HEK293 (cell line): ENCODE data around the gene TASP1.

Experiments used
- BCL11A ChIP-seq: fragments of 450-650 bp; formaldehyde crosslinking; IDR thresholded peaks from 2 replicates; pipeline ENCODE4 v1.5.1; 2016; ENCODE audit warnings: low read depth, missing biosample characterization, missing genetic modification characterization
- GLI4 ChIP-seq: fragments of 450-650 bp; formaldehyde crosslinking; IDR thresholded peaks from 2 replicates; pipeline ENCODE4 v1.5.1; 2016; ENCODE audit warnings: missing biosample characterization, missing genetic modification characterization
- RBAK ChIP-seq: fragments of 450-650 bp; formaldehyde crosslinking; IDR thresholded peaks from 2 replicates; pipeline ENCODE4 v1.5.1; 2016; ENCODE audit warnings: missing biosample characterization, missing genetic modification characterization
- SCRT2 ChIP-seq: fragments of 450-650 bp; formaldehyde crosslinking; IDR thresholded peaks from 2 replicates; pipeline ENCODE4 v1.5.1; 2016; ENCODE audit warnings: missing biosample characterization, missing genetic modification characterization
- TCF7L2 ChIP-seq: IDR thresholded peaks from 2 replicates; pipeline ENCODE4 v1.6.1; 2011; ENCODE audit warnings: low read depth, mild to moderate bottlenecking, inconsistent platforms, low read length, moderate library complexity, borderline replicate concordance
- ZFP3 ChIP-seq: fragments of 450-650 bp; formaldehyde crosslinking; IDR thresholded peaks from 2 replicates; pipeline ENCODE4 v1.5.1; 2016; ENCODE audit warnings: low read depth, missing biosample characterization, missing genetic modification characterization
- ZNF302 ChIP-seq: fragments of 450-650 bp; formaldehyde crosslinking; IDR thresholded peaks from 2 replicates; pipeline ENCODE4 v1.5.1; 2016; ENCODE audit warnings: missing biosample characterization, missing genetic modification characterization, low read depth
- ZNF335 ChIP-seq: fragments of 450-650 bp; formaldehyde crosslinking; conservative IDR thresholded peaks from 2 replicates; pipeline ENCODE4 v1.5.1; 2016; ENCODE audit warnings: missing biosample characterization, missing genetic modification characterization
- ZNF416 ChIP-seq: fragments of 450-650 bp; formaldehyde crosslinking; IDR thresholded peaks from 2 replicates; pipeline ENCODE4 v1.5.1; 2016; ENCODE audit warnings: missing biosample characterization, missing genetic modification characterization
- ZNF660 ChIP-seq: fragments of 450-650 bp; IDR thresholded peaks from 2 replicates; pipeline ENCODE4 v1.5.1; 2018; ENCODE audit warnings: missing biosample characterization, mild to moderate bottlenecking, missing genetic modification characterization
- TF ChIP-seq, protein P1 (sequence below): fragments of 450-650 bp; formaldehyde crosslinking; IDR thresholded peaks from 2 replicates; pipeline ENCODE4 v1.5.1; 2016; ENCODE audit warnings: missing biosample characterization, missing genetic modification characterization

DNA sequence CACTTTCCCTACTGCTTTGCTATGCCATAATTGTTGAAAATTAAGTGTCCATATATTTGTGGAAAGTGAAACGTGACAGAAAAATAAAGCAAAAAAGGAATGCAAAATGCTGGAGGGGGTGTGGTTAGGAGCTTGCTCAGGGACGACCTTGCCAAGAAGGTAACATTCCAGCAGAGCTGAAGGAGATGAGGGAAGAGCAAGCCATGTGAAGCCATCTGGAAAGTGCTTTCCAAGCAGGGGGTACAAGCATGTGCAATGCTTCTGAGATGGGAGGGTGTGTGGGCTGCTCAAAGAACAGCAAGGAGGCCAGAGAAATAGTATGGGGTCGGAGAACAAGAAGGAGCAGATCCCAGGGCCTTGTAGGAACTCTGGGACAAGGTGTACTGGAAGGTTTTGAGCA is 255.9 kb downstream of the TASP1 start:
- TF ChIP-seq BCL11A (tag by site-specific recombination) (no peak), ZNF302 (tag by site-specific recombination) (no peak), SCRT2 (no peak), GLI4 (tag by site-specific recombination) (no peak), ZNF335 (tag by site-specific recombination) (no peak), ZNF660 (tag by site-specific recombination) (no peak), ZNF416 (tag by site-specific recombination) (no peak), ZFP3 (no peak), TCF7L2 (no peak), RBAK (tag by site-specific recombination) (no peak)
- TF ChIP-seq, protein P1, sequence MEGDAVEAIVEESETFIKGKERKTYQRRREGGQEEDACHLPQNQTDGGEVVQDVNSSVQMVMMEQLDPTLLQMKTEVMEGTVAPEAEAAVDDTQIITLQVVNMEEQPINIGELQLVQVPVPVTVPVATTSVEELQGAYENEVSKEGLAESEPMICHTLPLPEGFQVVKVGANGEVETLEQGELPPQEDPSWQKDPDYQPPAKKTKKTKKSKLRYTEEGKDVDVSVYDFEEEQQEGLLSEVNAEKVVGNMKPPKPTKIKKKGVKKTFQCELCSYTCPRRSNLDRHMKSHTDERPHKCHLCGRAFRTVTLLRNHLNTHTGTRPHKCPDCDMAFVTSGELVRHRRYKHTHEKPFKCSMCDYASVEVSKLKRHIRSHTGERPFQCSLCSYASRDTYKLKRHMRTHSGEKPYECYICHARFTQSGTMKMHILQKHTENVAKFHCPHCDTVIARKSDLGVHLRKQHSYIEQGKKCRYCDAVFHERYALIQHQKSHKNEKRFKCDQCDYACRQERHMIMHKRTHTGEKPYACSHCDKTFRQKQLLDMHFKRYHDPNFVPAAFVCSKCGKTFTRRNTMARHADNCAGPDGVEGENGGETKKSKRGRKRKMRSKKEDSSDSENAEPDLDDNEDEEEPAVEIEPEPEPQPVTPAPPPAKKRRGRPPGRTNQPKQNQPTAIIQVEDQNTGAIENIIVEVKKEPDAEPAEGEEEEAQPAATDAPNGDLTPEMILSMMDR (tag by site-specific recombination): no peak
